Vagina (tissue), 2 donors: ENCODE data around the gene PCBP3.

Experiments used
- POLR2A ChIP-seq, 2 donors: fragments of 450-650 bp; IDR thresholded peaks; one replicate each; pipeline ENCODE4 v1.6.1; 2017; ENCODE audit warnings: antibody characterized with exemption in 2 of 2, mild to moderate bottlenecking in 2 of 2, moderate library complexity in 2 of 2
- POLR2AphosphoS5 ChIP-seq, 2 donors: sonication (generic); formaldehyde crosslinking; IDR thresholded peaks; one replicate each; pipeline ENCODE4 v1.9.0; 2017; ENCODE audit warnings: antibody characterized with exemption in 2 of 2, mild to moderate bottlenecking in 2 of 2, low read depth in 1 of 2; ENCODE audit not compliant: insufficient read depth in 1 of 2
- TF ChIP-seq, protein P1 (sequence below), 3 experiments: fragments of 450-650 bp in 2 of 3; fragments of 200-600 bp in 1 of 3; sonication (generic) in 1 of 3; IDR thresholded peaks; one replicate each; pipeline ENCODE4 v1.5.1; 2017 to 2019; ENCODE audit warnings: antibody characterized with exemption in 3 of 3, mild to moderate bottlenecking in 2 of 3, moderate library complexity in 2 of 3

DNA sequence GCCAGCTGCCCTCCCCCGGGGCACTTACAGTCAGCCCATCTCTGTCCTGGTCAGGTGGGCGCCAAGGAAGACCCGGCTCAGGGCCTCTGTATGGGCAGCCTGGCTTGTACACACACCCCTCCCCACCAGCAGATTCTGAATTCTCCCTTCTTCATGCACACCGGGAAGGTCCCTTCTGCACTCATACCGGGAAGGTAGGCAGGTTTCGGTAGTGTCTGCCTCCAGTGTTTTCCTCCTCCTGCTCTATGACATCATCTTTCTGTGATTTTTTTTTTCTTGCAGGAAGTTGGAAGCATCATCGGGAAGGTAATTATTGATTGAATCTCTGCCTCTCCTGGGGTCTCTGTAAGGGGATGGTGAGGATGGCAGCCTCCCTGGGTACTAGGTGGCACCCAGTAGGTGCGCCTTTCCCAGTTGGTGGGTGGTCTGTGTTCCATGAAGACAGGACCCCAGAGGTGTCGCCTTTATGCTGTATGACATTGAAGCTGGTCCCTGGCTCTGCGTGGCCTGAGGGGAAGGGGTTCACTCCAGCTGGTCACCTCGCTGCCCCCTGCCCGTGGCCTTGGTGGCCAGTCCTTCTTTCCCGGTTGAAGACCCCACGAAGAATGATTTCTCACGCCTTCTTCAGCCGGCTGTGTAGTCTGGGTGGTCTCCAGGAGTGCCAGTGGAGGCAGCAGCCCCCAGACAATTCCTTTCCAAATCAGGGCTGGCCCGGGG is 255.9 kb downstream of the PCBP3 start:
- TF ChIP-seq, protein P1, sequence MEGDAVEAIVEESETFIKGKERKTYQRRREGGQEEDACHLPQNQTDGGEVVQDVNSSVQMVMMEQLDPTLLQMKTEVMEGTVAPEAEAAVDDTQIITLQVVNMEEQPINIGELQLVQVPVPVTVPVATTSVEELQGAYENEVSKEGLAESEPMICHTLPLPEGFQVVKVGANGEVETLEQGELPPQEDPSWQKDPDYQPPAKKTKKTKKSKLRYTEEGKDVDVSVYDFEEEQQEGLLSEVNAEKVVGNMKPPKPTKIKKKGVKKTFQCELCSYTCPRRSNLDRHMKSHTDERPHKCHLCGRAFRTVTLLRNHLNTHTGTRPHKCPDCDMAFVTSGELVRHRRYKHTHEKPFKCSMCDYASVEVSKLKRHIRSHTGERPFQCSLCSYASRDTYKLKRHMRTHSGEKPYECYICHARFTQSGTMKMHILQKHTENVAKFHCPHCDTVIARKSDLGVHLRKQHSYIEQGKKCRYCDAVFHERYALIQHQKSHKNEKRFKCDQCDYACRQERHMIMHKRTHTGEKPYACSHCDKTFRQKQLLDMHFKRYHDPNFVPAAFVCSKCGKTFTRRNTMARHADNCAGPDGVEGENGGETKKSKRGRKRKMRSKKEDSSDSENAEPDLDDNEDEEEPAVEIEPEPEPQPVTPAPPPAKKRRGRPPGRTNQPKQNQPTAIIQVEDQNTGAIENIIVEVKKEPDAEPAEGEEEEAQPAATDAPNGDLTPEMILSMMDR (IDR thresholded peaks at IDR 0.05) = no peak
- TF ChIP-seq POLR2AphosphoS5 (IDR thresholded peaks at IDR 0.05; ENCODE audit: insufficient read depth in 1 of 2, low read depth in 1 of 2) (no peak), POLR2A (IDR thresholded peaks at IDR 0.05) (no peak)
